ENCODE data around the gene APBB2.

The APBB2 gene

GRCh38 chr4:41167191-41167590, 47.2 kb downstream of the APBB2 start:
- Histone ChIP-seq H3K27me3 (ENCODE audit: control insufficient read depth, insufficient read depth, low read length) (no peaks in the 10 kb centered on the region), H3K36me3 (ENCODE audit: control insufficient read depth, low read depth, low read length) (no peaks in the 10 kb centered on the region), H3K9me3 (ENCODE audit: control insufficient read depth, low read depth, low read length) (no peaks in the 10 kb centered on the region), H3K4me1 (ENCODE audit: control insufficient read depth, low read depth, low read length) (peaks cover 12% of the 10 kb centered on the region), H3K4me3 (ENCODE audit: low read length) (no peak overlapping the region), H3K9ac (ENCODE audit: low read length) (no peak overlapping the region), H3K27ac (ENCODE audit: low read length) (no peak overlapping the region)

GRCh38 chr4:41164405-41164804, 49.9 kb downstream of the APBB2 start:
- no peaks in the 10 kb centered on the region for H3K27me3 ChIP-seq (ENCODE audit: control insufficient read depth, insufficient read depth, low read length)
- no peaks in the 10 kb centered on the region for H3K9me3 ChIP-seq (ENCODE audit: control insufficient read depth, low read depth, low read length)
- H3K4me1 ChIP-seq (ENCODE audit: control insufficient read depth, low read depth, low read length), result peaks cover 9% of the 10 kb centered on the region
- no peaks in the 10 kb centered on the region for H3K36me3 ChIP-seq (ENCODE audit: control insufficient read depth, low read depth, low read length)
- no peak overlapping the region for H3K4me3 ChIP-seq (ENCODE audit: low read length)
- H3K9ac ChIP-seq (ENCODE audit: low read length), result no peak overlapping the region
- H3K27ac ChIP-seq (ENCODE audit: low read length), result no peak overlapping the region

GRCh38 chr4:41161355-41161754, 53.0 kb downstream of the APBB2 start:
- Histone ChIP-seq H3K27me3 (ENCODE audit: control insufficient read depth, insufficient read depth, low read length) (no peaks in the 10 kb centered on the region), H3K4me3 (ENCODE audit: low read length) (no peak overlapping the region), H3K27ac (ENCODE audit: low read length) (no peak overlapping the region), H3K36me3 (ENCODE audit: control insufficient read depth, low read depth, low read length) (no peaks in the 10 kb centered on the region), H3K9me3 (ENCODE audit: control insufficient read depth, low read depth, low read length) (no peaks in the 10 kb centered on the region), H3K9ac (ENCODE audit: low read length) (no peak overlapping the region), H3K4me1 (ENCODE audit: control insufficient read depth, low read depth, low read length) (no peaks in the 10 kb centered on the region)

- H3K4me3 ChIP-seq (ENCODE audit: low read length), result no peak overlapping the region
- H3K9me3 ChIP-seq (ENCODE audit: control insufficient read depth, low read depth, low read length), result no peaks in the 10 kb centered on the region
- H3K27ac ChIP-seq (ENCODE audit: low read length), result no peak overlapping the region
- H3K4me1 ChIP-seq (ENCODE audit: control insufficient read depth, low read depth, low read length), result no peaks in the 10 kb centered on the region
- no peaks in the 10 kb centered on the region for H3K27me3 ChIP-seq (ENCODE audit: control insufficient read depth, insufficient read depth, low read length)
- H3K9ac ChIP-seq (ENCODE audit: low read length), result no peak overlapping the region
- no peaks in the 10 kb centered on the region for H3K36me3 ChIP-seq (ENCODE audit: control insufficient read depth, low read depth, low read length)
These were observed 53.5 kb downstream of the APBB2 start for GRCh38 chr4:41160856-41161255.

- Histone ChIP-seq H3K9me3 (ENCODE audit: control insufficient read depth, low read depth, low read length) (no peaks in the 10 kb centered on the region), H3K9ac (ENCODE audit: low read length) (no peak overlapping the region), H3K27ac (ENCODE audit: low read length) (no peak overlapping the region), H3K36me3 (ENCODE audit: control insufficient read depth, low read depth, low read length) (no peaks in the 10 kb centered on the region), H3K27me3 (ENCODE audit: control insufficient read depth, insufficient read depth, low read length) (no peaks in the 10 kb centered on the region), H3K4me1 (ENCODE audit: control insufficient read depth, low read depth, low read length) (no peaks in the 10 kb centered on the region), H3K4me3 (ENCODE audit: low read length) (no peak overlapping the region)
These were observed 54.1 kb downstream of the APBB2 start for GRCh38 chr4:41160012-41160789.

- no peaks in the 10 kb centered on the region for H3K36me3 ChIP-seq (ENCODE audit: control insufficient read depth, low read depth, low read length)
- H3K4me3 ChIP-seq (ENCODE audit: low read length), result no peak overlapping the region
- no peak overlapping the region for H3K27ac ChIP-seq (ENCODE audit: low read length)
- H3K4me1 ChIP-seq (ENCODE audit: control insufficient read depth, low read depth, low read length), result no peaks in the 10 kb centered on the region
- no peak overlapping the region for H3K9ac ChIP-seq (ENCODE audit: low read length)
- H3K9me3 ChIP-seq (ENCODE audit: control insufficient read depth, low read depth, low read length), result no peaks in the 10 kb centered on the region
- H3K27me3 ChIP-seq (ENCODE audit: control insufficient read depth, insufficient read depth, low read length), result no peaks in the 10 kb centered on the region
These were observed 55.6 kb downstream of the APBB2 start for GRCh38 chr4:41158756-41159155.

GRCh38 chr4:41158274-41158673, 56.1 kb downstream of the APBB2 start:
- no peak overlapping the region for H3K27ac ChIP-seq (ENCODE audit: low read length)
- no peaks in the 10 kb centered on the region for H3K36me3 ChIP-seq (ENCODE audit: control insufficient read depth, low read depth, low read length)
- H3K4me1 ChIP-seq (ENCODE audit: control insufficient read depth, low read depth, low read length), result no peaks in the 10 kb centered on the region
- H3K4me3 ChIP-seq (ENCODE audit: low read length), result no peak overlapping the region
- H3K27me3 ChIP-seq (ENCODE audit: control insufficient read depth, insufficient read depth, low read length), result no peaks in the 10 kb centered on the region
- H3K9ac ChIP-seq (ENCODE audit: low read length), result no peak overlapping the region
- H3K9me3 ChIP-seq (ENCODE audit: control insufficient read depth, low read depth, low read length), result no peaks in the 10 kb centered on the region

GRCh38 chr4:41157009-41157408, 57.3 kb downstream of the APBB2 start:
- Histone ChIP-seq H3K4me3 (ENCODE audit: low read length) (no peak overlapping the region), H3K27me3 (ENCODE audit: control insufficient read depth, insufficient read depth, low read length) (no peaks in the 10 kb centered on the region), H3K27ac (ENCODE audit: low read length) (no peak overlapping the region), H3K9ac (ENCODE audit: low read length) (no peak overlapping the region), H3K4me1 (ENCODE audit: control insufficient read depth, low read depth, low read length) (no peaks in the 10 kb centered on the region), H3K36me3 (ENCODE audit: control insufficient read depth, low read depth, low read length) (no peaks in the 10 kb centered on the region), H3K9me3 (ENCODE audit: control insufficient read depth, low read depth, low read length) (no peaks in the 10 kb centered on the region)

- Histone ChIP-seq H3K36me3 (ENCODE audit: control insufficient read depth, low read depth, low read length) (no peaks in the 10 kb centered on the region), H3K4me1 (ENCODE audit: control insufficient read depth, low read depth, low read length) (no peaks in the 10 kb centered on the region), H3K9ac (ENCODE audit: low read length) (no peak overlapping the region), H3K27ac (ENCODE audit: low read length) (no peak overlapping the region), H3K27me3 (ENCODE audit: control insufficient read depth, insufficient read depth, low read length) (no peaks in the 10 kb centered on the region), H3K4me3 (ENCODE audit: low read length) (no peak overlapping the region), H3K9me3 (ENCODE audit: control insufficient read depth, low read depth, low read length) (no peaks in the 10 kb centered on the region)
These were observed 57.8 kb downstream of the APBB2 start for GRCh38 chr4:41156574-41156973.

- no peaks in the 10 kb centered on the region for H3K36me3 ChIP-seq (ENCODE audit: control insufficient read depth, low read depth, low read length)
- H3K9me3 ChIP-seq (ENCODE audit: control insufficient read depth, low read depth, low read length), result no peaks in the 10 kb centered on the region
- no peak overlapping the region for H3K9ac ChIP-seq (ENCODE audit: low read length)
- H3K4me1 ChIP-seq (ENCODE audit: control insufficient read depth, low read depth, low read length), result no peaks in the 10 kb centered on the region
- H3K27ac ChIP-seq (ENCODE audit: low read length), result no peak overlapping the region
- no peak overlapping the region for H3K4me3 ChIP-seq (ENCODE audit: low read length)
- H3K27me3 ChIP-seq (ENCODE audit: control insufficient read depth, insufficient read depth, low read length), result no peaks in the 10 kb centered on the region
These were observed 59.0 kb downstream of the APBB2 start for GRCh38 chr4:41155194-41155830.

- H3K27ac ChIP-seq (ENCODE audit: low read length), result no peak overlapping the region
- no peak overlapping the region for H3K4me3 ChIP-seq (ENCODE audit: low read length)
- no peaks in the 10 kb centered on the region for H3K9me3 ChIP-seq (ENCODE audit: control insufficient read depth, low read depth, low read length)
- H3K36me3 ChIP-seq (ENCODE audit: control insufficient read depth, low read depth, low read length), result no peaks in the 10 kb centered on the region
- no peak overlapping the region for H3K9ac ChIP-seq (ENCODE audit: low read length)
- H3K4me1 ChIP-seq (ENCODE audit: control insufficient read depth, low read depth, low read length), result no peaks in the 10 kb centered on the region
- no peaks in the 10 kb centered on the region for H3K27me3 ChIP-seq (ENCODE audit: control insufficient read depth, insufficient read depth, low read length)
These were observed 59.5 kb downstream of the APBB2 start for GRCh38 chr4:41154814-41155177.

Data from iPS-18a (cell line).